DOHH2 (cell line): Measurements from ENCODE around the gene PPFIBP1.

Experiments used
- H3F3A ChIP-seq: fragments of 200-600 bp; sonication (generic), shearing (Covaris generic); 2 replicates; pipeline ENCODE4 v1.6.0; 2016; ENCODE audit warnings: antibody characterized with exemption, mild to moderate bottlenecking; ENCODE audit not compliant: control insufficient read depth, insufficient read depth
- H3K27ac ChIP-seq: fragments of 200-600 bp; sonication (generic); 2 replicates; pipeline ENCODE4 v1.5.1; 2014; ENCODE audit warnings: low read depth, mild to moderate bottlenecking, low read length, moderate library complexity
- H3K27me3 ChIP-seq: fragments of 200-600 bp; sonication (generic); 2 replicates; pipeline ENCODE4 v1.6.1; 2014; ENCODE audit warnings: mild to moderate bottlenecking, low read length, mixed read lengths; ENCODE audit not compliant: control insufficient read depth
- H3K36me3 ChIP-seq: fragments of 200-600 bp; sonication (generic); 2 replicates; pipeline ENCODE4 v1.6.1; 2014; ENCODE audit warnings: mild to moderate bottlenecking, low read length, moderate library complexity, mixed read lengths; ENCODE audit not compliant: control insufficient read depth
- H3K4me1 ChIP-seq: fragments of 200-600 bp; sonication (generic); 2 replicates; pipeline ENCODE4 v1.6.1; 2014; ENCODE audit warnings: mild to moderate bottlenecking, low read length, mixed read lengths; ENCODE audit not compliant: control insufficient read depth
- H3K4me2 ChIP-seq: fragments of 200-600 bp; sonication (generic); 2 replicates; pipeline ENCODE4 v1.6.0; 2014; ENCODE audit warnings: mild to moderate bottlenecking, low read length, moderate library complexity
- H3K4me3 ChIP-seq: fragments of 200-600 bp; sonication (generic); 2 replicates; pipeline ENCODE4 v1.5.1; 2014; ENCODE audit warnings: mild to moderate bottlenecking, low read length, mixed read lengths
- H3K79me2 ChIP-seq: fragments of 200-600 bp; sonication (generic); 2 replicates; pipeline ENCODE4 v1.6.1; 2014; ENCODE audit warnings: mild to moderate bottlenecking, low read length, mixed read lengths; ENCODE audit not compliant: control insufficient read depth
- H3K9me2 ChIP-seq: fragments of 200-600 bp; sonication (generic); replicated peaks from 2 replicates; pipeline ENCODE4 v1.6.1; 2014; ENCODE audit warnings: mild to moderate bottlenecking, low read length, mixed read lengths; ENCODE audit not compliant: control insufficient read depth
- H3K9me3 ChIP-seq: fragments of 200-600 bp; sonication (generic); 2 replicates; pipeline ENCODE4 v1.6.1; 2014; ENCODE audit warnings: antibody characterized with exemption, low read length, mixed read lengths; ENCODE audit not compliant: control insufficient read depth, insufficient read depth
- H4K20me1 ChIP-seq: fragments of 200-600 bp; sonication (generic); 2 replicates; pipeline ENCODE4 v1.6.0; 2014; ENCODE audit warnings: low read depth, mild to moderate bottlenecking, antibody characterized with exemption, low read length, moderate library complexity; ENCODE audit not compliant: control insufficient read depth, insufficient read depth
- CTCF ChIP-seq: fragments of 200-600 bp; sonication (generic); IDR thresholded peaks from one replicate; pipeline ENCODE4 v1.5.1; 2014; ENCODE audit warnings: antibody characterized with exemption, mild to moderate bottlenecking, low read depth, low read length; ENCODE audit not compliant: poor library complexity, severe bottlenecking
- EZH2phosphoT487 ChIP-seq: fragments of 200-600 bp; sonication (generic); IDR thresholded peaks from 2 replicates; pipeline ENCODE4 v1.6.1; 2017; ENCODE audit warnings: borderline replicate concordance, mild to moderate bottlenecking, antibody characterized with exemption, low read length, moderate library complexity, mixed read lengths

Gene PPFIBP1

GRCh38 chr12:27608890-27609289, 84.9 kb downstream of the PPFIBP1 start:
- no peaks in the 10 kb centered on the region for H3K36me3 ChIP-seq
- H3K79me2 ChIP-seq = no peaks in the 10 kb centered on the region
- no peaks in the 10 kb centered on the region for H3K9me2 ChIP-seq
- no peaks in the 10 kb centered on the region for H3K9me3 ChIP-seq
- no peaks in the 10 kb centered on the region for H3K4me1 ChIP-seq
- TF ChIP-seq CTCF (no peak), EZH2phosphoT487 (no peak)
- no peak overlapping the region for H3K4me2 ChIP-seq
- no peaks in the 10 kb centered on the region for H3F3A ChIP-seq
- no peaks in the 10 kb centered on the region for H4K20me1 ChIP-seq
- H3K27ac ChIP-seq = no peak overlapping the region
- no peaks in the 10 kb centered on the region for H3K27me3 ChIP-seq
- H3K4me3 ChIP-seq = no peak overlapping the region

- H3K79me2 ChIP-seq = no peaks in the 10 kb centered on the region
- H3F3A ChIP-seq = no peaks in the 10 kb centered on the region
These were observed 86.4 kb downstream of the PPFIBP1 start for GRCh38 chr12:27610374-27610773.

GRCh38 chr12:27614386-27614785, 90.4 kb downstream of the PPFIBP1 start:
- Histone ChIP-seq H3K4me1 (no peaks in the 10 kb centered on the region), H3K36me3 (no peaks in the 10 kb centered on the region)

More at GRCh38 chr12:27610374-27610773, 86.4 kb downstream of the PPFIBP1 start:
- no peaks in the 10 kb centered on the region for H3K27me3 ChIP-seq
- no peak for TF ChIP-seq CTCF
- TF ChIP-seq EZH2phosphoT487 = no peak
- no peaks in the 10 kb centered on the region for H3K4me1 ChIP-seq
- no peaks in the 10 kb centered on the region for H4K20me1 ChIP-seq
- H3K9me3 ChIP-seq = no peaks in the 10 kb centered on the region
- no peaks in the 10 kb centered on the region for H3K9me2 ChIP-seq
- no peak overlapping the region for H3K27ac ChIP-seq
- H3K36me3 ChIP-seq = no peaks in the 10 kb centered on the region
- H3K4me3 ChIP-seq = no peak overlapping the region
- no peak overlapping the region for H3K4me2 ChIP-seq

More at GRCh38 chr12:27614386-27614785, 90.4 kb downstream of the PPFIBP1 start:
- no peak overlapping the region for H3K4me2 ChIP-seq
- TF ChIP-seq EZH2phosphoT487 (no peak), CTCF (no peak)
- H3K27me3 ChIP-seq = no peaks in the 10 kb centered on the region
- H3K9me2 ChIP-seq = no peaks in the 10 kb centered on the region
- no peaks in the 10 kb centered on the region for H4K20me1 ChIP-seq
- no peaks in the 10 kb centered on the region for H3F3A ChIP-seq
- no peak overlapping the region for H3K27ac ChIP-seq
- no peaks in the 10 kb centered on the region for H3K79me2 ChIP-seq
- no peak overlapping the region for H3K4me3 ChIP-seq
- no peaks in the 10 kb centered on the region for H3K9me3 ChIP-seq
